GM13977 (cell line): Measurements from ENCODE around the gene CHD9.
"Not testable (repeated sequence)": the region's sequence is repeated elsewhere in the genome, so short reads cannot be mapped to it uniquely, and the experiment has no call there.

Source experiments
- DNase-seq: peaks from one replicate; pipeline ENCODE4 v3.0.0; 2012; ENCODE audit warnings: low spot score
- CTCF ChIP-seq: IDR thresholded peaks from 2 replicates; pipeline ENCODE4 v1.5.1; 2012; ENCODE audit warnings: mild to moderate bottlenecking, control low read depth; ENCODE audit not compliant: insufficient read depth; ENCODE audit errors: extremely low read depth, missing control alignments
- in situ Hi-C: fragments of 300-500 bp; cut with MboI; formaldehyde crosslinking; loops from one replicate; pipeline ENCODE4 v1.12.0; 2022; ENCODE audit warnings: low sequenced_read_pairs, low pct_unique_long_range_greater_than_20kb, mixed read lengths, inconsistent platforms; ENCODE audit not compliant: unreplicated experiment

CHD9 gene

DNA sequence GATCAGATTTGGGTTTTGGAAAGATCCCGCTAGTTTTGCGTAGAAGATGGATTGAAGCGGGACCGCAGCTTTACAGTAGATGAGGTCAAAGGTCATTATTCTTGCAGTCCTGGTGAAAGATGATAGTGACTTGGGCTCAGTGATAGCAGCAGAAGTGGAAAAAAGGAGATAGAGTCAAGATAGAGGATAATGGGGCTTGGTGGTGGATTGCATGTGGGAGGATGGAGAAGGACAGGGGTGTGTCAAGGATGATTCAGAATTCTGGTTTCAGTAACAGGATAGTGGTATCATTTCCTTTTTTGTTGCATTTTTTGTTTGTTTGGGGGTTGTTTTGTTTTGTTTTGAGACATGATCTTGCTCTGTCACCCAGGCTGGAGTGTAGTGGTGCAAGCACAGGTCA, 30.7 kb upstream of the CHD9 start:
- no peak for TF ChIP-seq CTCF
- in situ Hi-C loops: no loop called here
- DNase-seq: no peak

- no peak for DNase-seq
- TF ChIP-seq CTCF: no peak
- in situ Hi-C loops: no loop called here
Measured at GRCh38 chr16:53029971-53030370, 24.8 kb upstream of the CHD9 start.

- in situ Hi-C loops: no loop called here
- DNase-seq: no peak
- TF ChIP-seq CTCF: no peak
Measured at GRCh38 chr16:53031323-53031942, 23.4 kb upstream of the CHD9 start.

DNA sequence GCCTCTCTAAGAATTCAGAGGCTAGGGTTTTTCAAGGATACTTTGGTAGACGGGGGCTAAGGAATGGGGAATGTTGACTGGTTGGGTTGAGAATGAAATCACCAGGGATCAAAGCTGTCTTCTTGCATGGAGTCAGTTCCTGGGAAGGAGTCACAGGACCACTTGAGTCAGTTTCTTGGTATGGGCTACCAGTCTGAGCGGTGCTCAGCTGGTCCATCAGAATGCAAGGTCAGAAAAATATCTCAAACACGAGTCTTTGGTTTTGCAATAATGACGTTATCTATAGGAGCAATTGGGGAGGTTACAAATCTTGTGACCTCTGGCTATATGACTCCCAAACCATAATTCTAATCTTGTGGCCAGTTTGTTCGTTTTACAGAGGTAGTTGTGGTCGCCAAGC, 20.5 kb upstream of the CHD9 start:
- no peak for DNase-seq
- in situ Hi-C loops: no loop called here
- TF ChIP-seq CTCF: no peak

GRCh38 chr16:53035176-53035942, 19.4 kb upstream of the CHD9 start:
- no peak for TF ChIP-seq CTCF
- in situ Hi-C loops: no loop called here

DNA sequence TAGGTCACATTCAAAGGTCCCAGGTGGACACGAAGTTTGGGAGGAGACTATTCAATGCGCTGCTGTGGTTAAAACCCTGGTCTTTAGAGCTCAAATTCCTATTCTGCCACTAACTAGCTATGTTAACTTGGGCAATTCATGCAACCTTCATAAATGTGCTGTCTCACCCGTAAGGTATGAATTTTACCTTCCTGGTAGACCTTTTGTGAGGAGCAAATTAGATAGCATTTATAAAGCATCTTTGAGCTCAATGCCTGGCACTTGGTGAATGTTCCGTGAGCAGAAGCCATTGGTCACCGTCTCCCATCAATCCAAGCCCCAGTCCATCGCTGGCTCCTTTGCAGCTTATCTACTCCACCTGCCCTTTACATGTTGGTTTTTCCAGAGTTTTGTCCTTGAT, 18.7 kb upstream of the CHD9 start:
- no peak for DNase-seq
- in situ Hi-C loops: no loop called here
- no peak for TF ChIP-seq CTCF

More at GRCh38 chr16:53035176-53035942, 19.4 kb upstream of the CHD9 start:
- no peak for DNase-seq

DNA sequence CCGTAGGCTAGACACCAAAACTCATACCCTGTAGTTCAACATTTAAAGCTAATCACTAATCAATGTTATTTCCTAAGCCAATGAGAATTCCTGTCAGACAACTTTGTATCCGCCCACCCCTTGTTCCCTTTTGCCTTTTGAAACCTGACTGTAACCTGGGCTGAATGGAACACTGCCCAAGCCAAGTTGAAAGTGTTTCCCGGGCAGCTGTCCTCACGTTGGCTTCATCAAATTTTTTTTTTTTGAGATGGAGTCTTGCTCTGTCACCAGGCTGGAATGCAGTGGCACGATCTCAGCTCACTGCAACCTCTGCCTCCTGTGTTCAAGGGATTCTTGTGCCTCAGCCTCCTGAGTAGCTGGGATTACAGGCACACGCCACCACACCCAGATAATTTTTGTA, 18.1 kb upstream of the CHD9 start:
- DNase-seq, in situ Hi-C loops: not testable (repeated sequence)
